ENCODE data around the gene CHST9. TPM values are rescaled to one million over a fixed set of nuclear protein-coding genes. Genes with fewer than 3 reads are reported as not detected.
A peak's percentile ranks its signal among the peaks of the same experiment; 100 is the strongest.

Gene CHST9
- total and polyA plus RNA-seq, 4 donors: 0.42 to 6.4 (median 1.4) TPM

- no peak for DNase-seq (ENCODE audit: low spot score)
- H3K36me3 ChIP-seq (ENCODE audit: control insufficient read depth in 4 of 4, insufficient read depth in 3 of 4, low read depth in 1 of 4, low read length in 3 of 4): no peaks in the 10 kb centered on the region
- TF ChIP-seq RXRA (IDR thresholded peaks at IDR 0.05) (no peak), EGR1 (IDR thresholded peaks at IDR 0.05; ENCODE audit: low read depth in 2 of 2) (no peak), SP1 (IDR thresholded peaks at IDR 0.05) (no peak), HNF4A (conservative IDR thresholded peaks at IDR 0.05) (no peak), YY1 (IDR thresholded peaks at IDR 0.05) (no peak)
- H3K27me3 ChIP-seq (ENCODE audit: control insufficient read depth in 4 of 4, insufficient read depth in 4 of 4, low read length in 3 of 4): no peaks in the 10 kb centered on the region
- H3K9ac ChIP-seq (ENCODE audit: low read depth in 1 of 2, low read length in 2 of 2): no peak overlapping the region
- H3K4me1 ChIP-seq (ENCODE audit: control insufficient read depth in 4 of 4, insufficient read depth in 4 of 4, low read length in 3 of 4): peaks cover 0 to 2% (median 0%) of the 10 kb centered on the region in 4 donors
- H3K4me3 ChIP-seq (ENCODE audit: low read depth in 1 of 3, low read length in 3 of 3): no peak overlapping the region
- H3K9me3 ChIP-seq (ENCODE audit: control insufficient read depth in 4 of 4, low read length in 3 of 4): no peaks in the 10 kb centered on the region
- no peak overlapping the region for H3K27ac ChIP-seq (ENCODE audit: low read depth in 1 of 2, low read length in 2 of 2)
- WGBS: 78% methylated on average over 5 of the region's 5 CpGs
Observed at GRCh38 chr18:27226556-27227075, 41.5 kb upstream of the CHST9 start.

- TF ChIP-seq YY1 (IDR thresholded peaks at IDR 0.05) (peak; percentile 10), RXRA (IDR thresholded peaks at IDR 0.05) (peak in 1 of 2 donors; percentile 66), HNF4A (conservative IDR thresholded peaks at IDR 0.05) (peak in 1 of 2 donors; percentile 55), TAF1 (conservative IDR thresholded peaks at IDR 0.05) (no peak), FOXA2 (IDR thresholded peaks at IDR 0.05) (no peak)
- no peak overlapping the region for H3K4me3 ChIP-seq (ENCODE audit: low read depth in 1 of 3, low read length in 3 of 3)
- no peak overlapping the region for H3K27ac ChIP-seq (ENCODE audit: low read depth in 1 of 2, low read length in 2 of 2)
- H3K36me3 ChIP-seq (ENCODE audit: control insufficient read depth in 4 of 4, insufficient read depth in 3 of 4, low read depth in 1 of 4, low read length in 3 of 4): no peaks in the 10 kb centered on the region
- H3K9ac ChIP-seq (ENCODE audit: low read depth in 1 of 2, low read length in 2 of 2): no peak overlapping the region
- H3K4me1 ChIP-seq (ENCODE audit: control insufficient read depth in 4 of 4, insufficient read depth in 4 of 4, low read length in 3 of 4): peaks cover 0 to 2% (median 0%) of the 10 kb centered on the region in 4 donors
- WGBS: 47% methylated on average over 7 of the region's 7 CpGs
- H3K9me3 ChIP-seq (ENCODE audit: control insufficient read depth in 4 of 4, low read length in 3 of 4): no peaks in the 10 kb centered on the region
- no peaks in the 10 kb centered on the region for H3K27me3 ChIP-seq (ENCODE audit: control insufficient read depth in 4 of 4, insufficient read depth in 4 of 4, low read length in 3 of 4)
- DNase-seq (ENCODE audit: low spot score): no peak
Observed at GRCh38 chr18:27225947-27226481, 40.9 kb upstream of the CHST9 start.

- no peaks in the 10 kb centered on the region for H3K9me3 ChIP-seq (ENCODE audit: control insufficient read depth in 4 of 4, low read length in 3 of 4)
- no peaks in the 10 kb centered on the region for H3K36me3 ChIP-seq (ENCODE audit: control insufficient read depth in 4 of 4, insufficient read depth in 3 of 4, low read depth in 1 of 4, low read length in 3 of 4)
- no peak for DNase-seq (ENCODE audit: low spot score)
- 66% methylated on average over 4 of the region's 4 CpGs for WGBS
- H3K4me1 ChIP-seq (ENCODE audit: control insufficient read depth in 4 of 4, insufficient read depth in 4 of 4, low read length in 3 of 4): peaks cover 0 to 2% (median 0%) of the 10 kb centered on the region in 4 donors
- TF ChIP-seq REST (IDR thresholded peaks at IDR 0.05) (no peak), CTCF (IDR thresholded peaks at IDR 0.05; ENCODE audit: low read depth, low read length, missing input control) (no peak), FOXA1 (IDR thresholded peaks at IDR 0.05) (no peak), SP1 (IDR thresholded peaks at IDR 0.05) (no peak), HNF4A (conservative IDR thresholded peaks at IDR 0.05) (no peak), GABPA (IDR thresholded peaks at IDR 0.05 in 1 of 2, conservative IDR thresholded peaks at IDR 0.05 in 1 of 2) (no peak), EGR1 (IDR thresholded peaks at IDR 0.05; ENCODE audit: low read depth in 2 of 2) (no peak), RXRA (IDR thresholded peaks at IDR 0.05) (no peak), RAD21 (IDR thresholded peaks at IDR 0.05) (no peak), FOXA2 (IDR thresholded peaks at IDR 0.05) (no peak)
- H3K9ac ChIP-seq (ENCODE audit: low read depth in 1 of 2, low read length in 2 of 2): no peak overlapping the region
- no peaks in the 10 kb centered on the region for H3K27me3 ChIP-seq (ENCODE audit: control insufficient read depth in 4 of 4, insufficient read depth in 4 of 4, low read length in 3 of 4)
- H3K27ac ChIP-seq (ENCODE audit: low read depth in 1 of 2, low read length in 2 of 2): no peak overlapping the region
- no peak overlapping the region for H3K4me3 ChIP-seq (ENCODE audit: low read depth in 1 of 3, low read length in 3 of 3)
Observed at GRCh38 chr18:27223526-27224291, 38.6 kb upstream of the CHST9 start.

Data from liver (tissue), 9 donors.